ENCODE results near the gene PGK1. TPM values are rescaled to one million over a fixed set of nuclear protein-coding genes. Genes with fewer than 3 reads are reported as not detected.

PGK1 gene
- total and polyA plus RNA-seq, 4 donors = 70.3 to 172 (median 144) TPM

- TF ChIP-seq REST (IDR thresholded peaks at IDR 0.05) (no peak), HNF4A (conservative IDR thresholded peaks at IDR 0.05) (no peak), CTCF (IDR thresholded peaks at IDR 0.05; ENCODE audit: low read depth, low read length, missing input control) (no peak), NR2F2 (IDR thresholded peaks at IDR 0.05) (no peak), ATF3 (IDR thresholded peaks at IDR 0.05) (no peak)
Observed at GRCh38 chrX:78130396-78130795, 26.3 kb downstream of the PGK1 start (continued).

- no peak for DNase-seq (ENCODE audit: low spot score)
- Histone ChIP-seq H3K9me3 (ENCODE audit: control insufficient read depth in 4 of 4, low read length in 3 of 4) (no peaks in the 10 kb centered on the region), H3K4me3 (ENCODE audit: low read depth in 1 of 3, low read length in 3 of 3) (no peak overlapping the region), H3K4me1 (ENCODE audit: control insufficient read depth in 4 of 4, insufficient read depth in 4 of 4, low read length in 3 of 4) (no peaks in the 10 kb centered on the region), H3K27ac (ENCODE audit: low read depth in 1 of 2, low read length in 2 of 2) (no peak overlapping the region), H3K27me3 (ENCODE audit: control insufficient read depth in 4 of 4, insufficient read depth in 4 of 4, low read length in 3 of 4) (peaks cover 0 to 2% (median 0%) of the 10 kb centered on the region in 4 donors), H3K36me3 (ENCODE audit: control insufficient read depth in 4 of 4, insufficient read depth in 3 of 4, low read depth in 1 of 4, low read length in 3 of 4) (peaks cover 2 to 18% (median 8%) of the 10 kb centered on the region in 4 donors), H3K9ac (ENCODE audit: low read depth in 1 of 2, low read length in 2 of 2) (no peak overlapping the region)
- 87% methylated on average over 1 of the region's 1 CpG for WGBS
- TF ChIP-seq TAF1 (conservative IDR thresholded peaks at IDR 0.05) = no peak
- TF ChIP-seq REST (IDR thresholded peaks at IDR 0.05) = no peak
- no peak for TF ChIP-seq ZBTB33 (IDR thresholded peaks at IDR 0.05)
- TF ChIP-seq FOXA1 (IDR thresholded peaks at IDR 0.05) = no peak
- TF ChIP-seq FOXA2 (IDR thresholded peaks at IDR 0.05) = no peak
- no peak for TF ChIP-seq HNF4A (conservative IDR thresholded peaks at IDR 0.05)
- no peak for TF ChIP-seq EGR1 (IDR thresholded peaks at IDR 0.05; ENCODE audit: low read depth in 2 of 2)
- TF ChIP-seq SP1 (IDR thresholded peaks at IDR 0.05) = no peak
- no peak for TF ChIP-seq YY1 (IDR thresholded peaks at IDR 0.05)
- no peak for TF ChIP-seq GABPA (IDR thresholded peaks at IDR 0.05 in 1 of 2, conservative IDR thresholded peaks at IDR 0.05 in 1 of 2)
- no peak for TF ChIP-seq MAX (IDR thresholded peaks at IDR 0.05)
- no peak for TF ChIP-seq RXRA (IDR thresholded peaks at IDR 0.05)
- no peak for TF ChIP-seq CTCF (IDR thresholded peaks at IDR 0.05; ENCODE audit: low read depth, low read length, missing input control)
- no peak for TF ChIP-seq ATF3 (IDR thresholded peaks at IDR 0.05)
- no peak for TF ChIP-seq NR2F2 (IDR thresholded peaks at IDR 0.05)
- TF ChIP-seq JUND (IDR thresholded peaks at IDR 0.05) = no peak
Observed at GRCh38 chrX:78131117-78131516, 27.1 kb downstream of the PGK1 start.

Data from liver (tissue), 9 donors.